Activated T-cell treated with anti-CD3 and anti-CD28 coated beads for 48 hours (primary cell): ENCODE data around the gene PLXDC2.

Experiments
- DNase-seq: peaks from one replicate; pipeline ENCODE4 v3.0.0-alpha.2; 2020; ENCODE audit warnings: low read depth

PLXDC2 gene

GRCh38 chr10:19941206-19941880 is 125.1 kb downstream of the PLXDC2 start:
- DNase-seq, result no peak

DNA sequence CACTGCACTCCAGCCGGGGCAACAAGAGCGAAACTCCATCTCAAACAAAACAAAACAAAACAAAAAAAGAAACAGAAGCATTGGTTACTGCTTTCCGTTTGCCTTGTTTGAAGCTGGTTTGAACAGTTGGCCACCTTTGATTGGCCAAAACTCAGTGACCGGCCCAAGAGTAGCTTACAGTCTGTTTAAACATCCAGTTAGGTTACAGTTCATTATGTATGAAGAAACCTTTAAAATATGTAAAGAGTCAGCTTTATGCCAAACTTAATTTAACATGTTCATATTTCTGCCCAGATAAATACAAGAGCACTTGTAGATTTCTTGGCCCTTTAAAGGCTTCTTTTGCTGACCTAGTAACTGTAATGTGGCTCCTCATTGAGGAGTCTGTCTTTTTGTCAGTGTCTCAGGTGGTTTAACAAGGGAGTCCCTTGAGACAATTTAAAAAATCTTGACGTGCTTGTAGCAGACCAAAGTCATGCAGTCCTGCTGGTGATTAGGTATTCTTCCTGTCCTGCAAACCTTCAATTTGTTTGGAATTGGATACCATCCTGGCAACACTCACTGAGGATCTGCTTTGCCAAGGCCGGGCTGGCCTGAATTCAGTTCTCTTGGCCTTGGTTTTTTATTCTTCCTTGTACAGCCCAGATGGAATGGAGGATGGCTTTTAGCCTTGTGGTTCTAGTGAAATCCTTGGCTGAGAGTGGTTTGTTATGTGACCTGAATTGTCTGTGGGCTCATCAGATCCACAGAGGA is 128.9 kb downstream of the PLXDC2 start:
- DNase-seq, result no peak

DNA sequence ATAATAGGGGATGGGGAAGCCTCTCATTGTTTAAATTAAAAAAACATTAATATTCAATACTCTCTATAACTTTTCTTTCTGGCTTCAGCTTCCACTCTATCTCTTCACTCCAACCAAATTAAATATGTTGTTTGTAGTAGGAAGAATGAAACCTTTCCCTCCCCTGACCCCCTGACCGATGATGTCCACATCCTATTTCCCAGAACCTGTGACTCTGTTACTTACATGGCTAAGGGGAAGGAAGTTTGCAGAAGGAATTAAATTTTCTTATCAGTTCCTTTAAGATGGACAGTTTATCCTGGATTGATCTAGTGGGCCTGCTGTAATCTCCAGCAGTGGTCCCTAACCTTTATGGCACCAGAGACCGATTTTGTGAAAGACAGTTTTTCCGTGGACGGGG is 130.0 kb downstream of the PLXDC2 start:
- DNase-seq, result no peak

- no peak for DNase-seq
These were observed 130.6 kb downstream of the PLXDC2 start for GRCh38 chr10:19946791-19947190.

DNA sequence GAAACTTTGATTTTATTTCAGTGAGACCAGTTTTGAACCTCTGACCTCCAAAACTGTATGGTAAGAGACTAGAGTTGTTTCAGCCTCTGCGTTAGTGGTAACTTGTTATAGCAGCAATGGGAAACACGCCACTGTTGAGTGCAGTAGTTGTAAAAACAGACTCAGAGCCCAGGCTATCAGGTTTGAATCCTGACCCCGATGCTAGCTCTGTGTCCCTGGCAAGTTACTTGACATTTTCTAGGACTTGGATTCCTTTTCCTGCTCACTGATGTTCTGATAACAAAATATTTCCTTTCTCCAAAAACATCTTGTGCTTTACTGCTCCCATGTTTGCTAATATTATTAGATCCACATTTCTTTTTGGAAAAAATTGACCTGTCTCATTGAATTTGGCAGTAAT is 131.0 kb downstream of the PLXDC2 start:
- no peak for DNase-seq

DNA sequence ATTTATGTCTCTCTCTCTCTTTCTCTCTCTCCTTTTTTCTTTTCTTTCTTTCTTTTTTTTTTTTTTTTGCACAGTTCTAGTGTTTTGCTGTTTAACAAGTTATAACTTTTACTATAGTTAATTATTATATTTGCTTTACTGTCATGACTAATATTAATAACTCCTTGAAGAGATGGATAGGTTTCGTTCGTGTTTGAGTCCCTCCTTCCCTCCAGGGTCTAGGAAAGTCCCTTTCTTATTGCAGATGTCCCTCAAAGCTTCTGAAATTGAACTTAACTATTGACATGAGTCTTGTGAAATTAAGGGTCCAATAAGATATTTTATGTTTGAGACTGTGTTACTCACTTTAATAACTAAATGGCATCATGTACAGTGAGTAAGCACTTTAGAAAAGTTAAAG is 131.4 kb downstream of the PLXDC2 start:
- DNase-seq, result no peak

- DNase-seq, result no peak
These were observed 136.2 kb downstream of the PLXDC2 start for GRCh38 chr10:19952224-19953010.

DNA sequence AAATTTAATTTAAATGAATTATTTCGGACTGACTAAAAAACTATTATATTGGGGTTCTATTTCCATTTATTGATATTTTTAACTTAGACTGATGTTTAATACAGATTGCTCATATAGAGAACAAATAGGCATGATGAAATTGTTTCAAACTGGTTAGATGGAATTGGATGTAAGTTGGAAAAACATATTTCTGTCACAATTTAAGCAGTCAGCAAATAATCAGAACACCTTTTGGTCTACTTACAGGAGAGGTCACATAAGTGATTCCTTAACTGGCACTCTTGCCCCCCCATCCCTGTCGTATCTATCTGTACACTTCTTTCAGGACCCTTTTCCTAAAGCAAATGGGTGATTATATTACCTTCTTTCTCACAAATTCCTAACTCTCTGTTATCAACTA is 138.4 kb downstream of the PLXDC2 start:
- no peak for DNase-seq

- DNase-seq, result no peak
These were observed 140.3 kb downstream of the PLXDC2 start for GRCh38 chr10:19956516-19957032.

DNA sequence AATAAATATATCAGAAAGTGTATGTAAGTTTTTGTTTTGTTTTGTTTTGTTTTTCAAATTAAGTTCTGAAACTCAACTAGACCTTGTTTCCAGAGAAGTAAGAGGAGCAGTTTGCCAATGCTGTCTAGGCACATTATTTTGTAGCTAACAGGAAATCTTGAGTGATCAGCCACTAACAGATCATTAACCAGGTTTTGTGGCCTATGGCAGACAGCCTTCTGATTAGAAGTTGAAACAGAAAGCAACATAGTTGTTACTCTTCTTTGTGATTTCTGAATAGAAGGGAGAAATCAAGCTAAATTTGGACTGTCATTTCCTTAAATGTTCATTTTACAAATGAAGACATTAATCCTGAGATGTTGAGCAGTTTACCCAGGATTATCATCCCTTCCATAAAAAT is 142.6 kb downstream of the PLXDC2 start:
- DNase-seq, result no peak

- no peak for DNase-seq
These were observed 145.1 kb downstream of the PLXDC2 start for GRCh38 chr10:19961076-19962053.

- DNase-seq, result no peak
These were observed 148.4 kb downstream of the PLXDC2 start for GRCh38 chr10:19964625-19965024.

GRCh38 chr10:19966751-19967150 is 150.5 kb downstream of the PLXDC2 start:
- no peak for DNase-seq

DNA sequence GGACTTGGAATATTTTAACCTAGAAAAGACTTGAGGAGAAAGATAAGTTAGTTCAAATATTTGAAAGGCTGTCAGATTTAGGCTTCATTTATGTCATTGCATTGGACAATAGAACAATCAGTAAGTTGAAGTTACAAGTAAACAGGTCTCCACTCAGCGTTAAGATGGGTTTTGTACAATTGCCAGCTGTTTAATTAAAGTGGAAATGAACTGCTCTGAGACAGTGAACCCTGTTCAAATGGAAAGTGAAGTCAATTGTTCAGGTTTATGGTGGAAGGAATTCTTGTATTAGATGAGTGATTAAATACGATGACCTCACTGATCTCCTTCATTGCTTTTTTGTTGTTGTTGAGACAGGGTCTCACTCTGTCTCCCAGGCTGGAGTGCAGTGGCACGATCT is 151.7 kb downstream of the PLXDC2 start:
- no peak for DNase-seq

GRCh38 chr10:19968745-19969144 is 152.5 kb downstream of the PLXDC2 start:
- no peak for DNase-seq

DNA sequence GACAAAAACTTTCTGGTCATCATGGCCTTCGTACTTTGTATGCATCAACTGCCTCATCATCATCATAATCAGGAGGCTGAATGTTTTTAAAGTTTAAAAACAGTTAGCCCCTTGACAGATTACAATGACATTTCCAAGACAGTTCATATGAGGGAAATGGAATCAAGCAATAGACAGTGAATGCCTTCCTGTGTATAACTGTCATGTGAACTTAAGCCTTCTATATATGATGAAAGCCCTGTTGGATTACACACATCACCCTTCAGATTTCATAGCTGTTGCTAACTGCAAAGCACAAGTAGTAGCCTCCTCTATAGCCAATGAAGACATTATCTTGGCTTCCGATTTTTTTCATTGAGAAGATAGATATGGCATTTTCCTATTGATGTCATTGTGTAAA is 154.0 kb downstream of the PLXDC2 start:
- DNase-seq, result no peak

DNA sequence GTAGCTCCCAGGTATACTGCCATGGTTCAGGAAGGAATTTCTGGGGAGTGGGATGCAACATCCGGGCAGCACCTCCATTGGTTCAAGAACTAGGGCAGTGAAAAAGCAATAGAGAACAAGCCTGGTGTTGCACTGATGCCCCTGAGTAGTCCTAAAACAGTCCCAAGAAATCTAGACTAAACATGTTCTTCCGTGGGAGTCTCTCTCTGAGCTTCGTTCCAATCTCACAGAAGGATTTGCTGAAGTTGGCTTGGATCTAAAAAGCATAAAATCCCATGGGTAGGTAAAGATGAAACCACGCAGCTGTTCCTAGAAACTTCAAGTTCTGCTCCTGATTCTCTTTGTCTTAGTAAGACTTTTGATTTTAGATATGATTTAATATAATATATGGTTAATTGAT is 154.5 kb downstream of the PLXDC2 start:
- no peak for DNase-seq

GRCh38 chr10:19971343-19972052 is 155.3 kb downstream of the PLXDC2 start:
- DNase-seq, result no peak

GRCh38 chr10:19974138-19974537 is 157.9 kb downstream of the PLXDC2 start:
- DNase-seq, result no peak

DNA sequence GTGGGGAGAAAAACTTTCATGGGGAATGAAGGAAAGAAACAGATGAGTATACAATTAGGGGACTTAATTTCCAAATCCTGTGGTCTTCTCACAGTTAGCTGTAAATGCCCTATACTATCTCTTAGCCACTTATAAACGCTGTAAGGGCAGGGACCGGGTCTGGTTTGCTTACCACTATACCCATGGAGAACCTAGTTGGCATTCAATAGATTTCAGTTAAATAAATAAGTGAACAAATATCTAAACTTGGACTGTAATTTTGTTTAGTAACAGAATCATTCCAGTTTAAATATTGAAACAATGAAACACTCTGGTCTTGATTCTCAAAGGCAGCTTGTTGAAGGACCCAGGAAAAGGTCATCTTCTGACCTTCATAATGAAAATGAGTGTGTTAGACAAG is 158.3 kb downstream of the PLXDC2 start:
- DNase-seq, result no peak

- no peak for DNase-seq
These were observed 160.9 kb downstream of the PLXDC2 start for GRCh38 chr10:19977097-19977521.
